Stimulated activated naive CD4-positive, alpha-beta T cell (primary cell): ENCODE results near the gene NPY4R.
"Not testable (repeated sequence)": the region's sequence is repeated elsewhere in the genome, so short reads cannot be mapped to it uniquely, and the experiment has no call there.

ENCODE experiments used
- DNase-seq, 6 experiments: peaks; one replicate each; lab custom pipeline; 2025; lab: John Stamatoyannopoulos, UW

NPY4R gene

GRCh38 chr10:46465765-46466164, at the start of gene NPY4R:
Gene NPY4R, minus strand, starts transcription at chr10:46465958. Its CDS starts 3,323 bp downstream, at chr10:46462635.
- not testable (repeated sequence) for DNase-seq

DNA sequence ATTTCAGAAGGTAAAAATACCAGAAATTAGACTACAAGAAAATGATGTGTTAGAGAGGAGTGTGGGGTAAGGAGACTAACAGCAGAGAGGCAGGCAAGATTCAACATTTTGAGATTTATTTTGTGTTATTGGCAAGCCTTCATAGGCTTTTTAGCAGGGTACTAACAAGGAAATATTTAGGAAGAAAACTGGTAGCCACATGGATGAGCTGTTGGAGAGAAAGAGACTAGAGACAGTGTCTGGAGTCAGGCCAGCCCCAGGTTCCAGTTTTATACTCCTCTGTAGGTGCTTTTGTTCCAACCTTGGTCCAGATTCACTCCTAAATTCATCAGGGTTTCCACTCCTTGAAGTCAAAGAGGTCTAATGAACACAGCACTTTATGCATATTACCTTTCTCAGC, 49.6 kb upstream of the NPY4R start:
- DNase-seq: no peak

DNA sequence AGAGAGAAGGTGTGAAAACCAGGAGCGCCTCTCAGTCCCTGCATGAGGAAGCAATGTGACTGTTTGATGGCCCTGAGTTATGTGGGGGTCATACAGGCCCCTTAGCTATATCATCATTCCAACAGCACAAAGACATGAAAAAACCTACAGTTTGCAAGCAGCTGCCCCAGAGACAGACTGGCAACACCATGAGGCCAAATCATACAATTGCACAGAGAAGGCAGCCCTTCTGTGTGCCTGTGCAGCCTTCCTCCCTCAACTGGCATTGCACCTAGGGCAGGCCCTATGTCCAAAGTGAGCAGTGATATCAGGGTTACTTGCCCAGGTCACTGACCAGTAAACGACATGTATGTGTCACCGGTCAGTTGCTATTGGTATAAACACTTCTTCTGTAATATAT, 49.1 kb upstream of the NPY4R start:
- DNase-seq: no peak

GRCh38 chr10:46514431-46514861, 48.7 kb upstream of the NPY4R start:
- DNase-seq: no peak

GRCh38 chr10:46513333-46513732, 47.6 kb upstream of the NPY4R start:
- DNase-seq: not testable (repeated sequence)

DNA sequence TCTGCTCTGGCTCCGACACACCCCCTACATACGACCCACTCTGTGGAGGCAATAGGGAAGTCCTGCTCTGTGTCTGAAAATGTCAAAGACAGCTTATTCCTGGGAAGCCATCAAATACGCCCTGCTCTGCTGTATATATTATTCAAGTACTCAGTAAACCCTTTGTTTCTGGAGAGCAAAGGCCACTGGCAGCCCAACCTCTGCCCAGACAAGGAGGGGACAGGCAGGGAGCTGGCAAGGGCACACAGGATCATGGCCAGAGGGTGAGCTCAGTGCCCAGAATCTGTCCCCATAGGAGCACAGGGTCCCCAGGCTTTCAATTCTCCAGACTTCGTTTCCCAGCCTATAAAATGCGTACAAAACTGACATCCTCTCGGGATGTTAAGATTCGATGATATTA, 47.0 kb upstream of the NPY4R start:
- not testable (repeated sequence) for DNase-seq

DNA sequence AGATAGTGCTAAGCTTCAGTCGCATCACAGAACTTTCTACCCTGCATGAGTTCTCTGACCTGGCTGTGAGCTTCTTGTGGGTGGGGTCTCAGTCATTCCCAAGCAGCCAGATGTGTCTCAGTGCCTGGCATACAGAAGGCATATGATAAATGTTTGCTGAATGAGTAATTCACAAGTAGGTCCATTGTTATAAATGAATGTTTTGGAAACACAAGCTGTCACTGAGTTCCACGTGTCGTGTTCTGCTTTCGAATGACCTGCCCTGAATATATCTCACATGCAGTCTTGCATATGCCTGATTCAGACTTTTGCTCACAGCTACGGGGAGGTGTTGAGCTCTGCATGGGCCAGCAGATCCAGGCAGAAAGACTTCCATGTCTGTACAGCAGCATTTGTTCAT, 46.2 kb upstream of the NPY4R start:
- DNase-seq: not testable (repeated sequence)

GRCh38 chr10:46499990-46500389, 34.2 kb upstream of the NPY4R start:
- not testable (repeated sequence) for DNase-seq

GRCh38 chr10:46498985-46499703, 33.4 kb upstream of the NPY4R start:
- not testable (repeated sequence) for DNase-seq

DNA sequence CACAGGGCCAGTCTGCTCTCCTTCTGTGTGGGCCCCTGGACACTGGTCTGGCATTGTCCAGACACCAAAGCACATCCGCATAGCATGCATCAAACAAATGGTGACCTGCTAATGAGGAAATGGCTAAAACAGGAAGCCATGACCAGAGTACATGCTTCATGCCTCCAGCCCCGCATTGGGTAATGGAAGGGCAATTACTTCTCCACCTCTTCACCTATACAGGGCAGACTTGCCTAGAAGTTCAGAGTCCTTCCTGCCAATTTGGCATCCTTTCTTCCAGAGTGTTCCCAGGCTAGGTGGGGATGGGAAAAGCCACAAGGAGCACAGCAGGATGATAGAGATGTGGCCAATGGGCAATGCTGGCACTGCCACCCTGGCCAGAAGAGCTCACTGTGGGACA, 32.1 kb upstream of the NPY4R start:
- DNase-seq: not testable (repeated sequence)

GRCh38 chr10:46497401-46497800, 31.6 kb upstream of the NPY4R start:
- DNase-seq: not testable (repeated sequence)

DNA sequence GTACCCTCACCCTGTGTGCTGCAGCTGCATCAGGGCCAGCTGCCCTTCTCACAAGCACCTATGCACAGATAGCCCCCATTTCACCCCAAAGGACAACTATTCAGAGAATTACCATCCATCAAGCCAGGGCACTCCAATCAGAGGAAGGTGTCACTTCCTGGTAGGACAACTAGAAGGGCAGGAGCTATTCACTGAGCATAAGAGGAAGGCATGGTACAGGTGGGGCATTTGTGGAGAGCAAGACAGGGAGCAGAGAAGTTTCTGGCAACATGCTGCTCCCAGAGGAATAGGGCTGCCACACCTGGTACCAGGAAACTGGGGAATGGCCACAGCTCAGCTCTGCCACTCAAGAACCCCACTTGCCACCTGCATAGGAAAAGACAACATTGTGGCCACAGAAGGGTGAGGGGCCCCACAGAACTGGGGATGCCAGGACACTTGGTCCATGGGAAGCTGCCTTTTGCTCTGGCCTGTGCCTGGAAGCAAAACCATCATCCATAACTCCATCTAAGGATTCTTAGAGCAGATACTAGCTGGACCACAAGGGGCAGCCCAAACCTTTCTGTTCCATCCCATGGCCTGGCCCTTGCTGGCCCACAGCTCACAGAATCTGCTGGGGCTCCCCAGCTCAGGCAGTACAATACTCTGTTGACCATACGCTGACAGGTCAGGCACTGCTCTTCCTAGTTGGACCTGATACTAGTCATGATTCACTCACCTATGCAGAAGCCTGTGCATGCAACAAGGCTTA, 25.8 kb upstream of the NPY4R start:
- DNase-seq: not testable (repeated sequence)

DNA sequence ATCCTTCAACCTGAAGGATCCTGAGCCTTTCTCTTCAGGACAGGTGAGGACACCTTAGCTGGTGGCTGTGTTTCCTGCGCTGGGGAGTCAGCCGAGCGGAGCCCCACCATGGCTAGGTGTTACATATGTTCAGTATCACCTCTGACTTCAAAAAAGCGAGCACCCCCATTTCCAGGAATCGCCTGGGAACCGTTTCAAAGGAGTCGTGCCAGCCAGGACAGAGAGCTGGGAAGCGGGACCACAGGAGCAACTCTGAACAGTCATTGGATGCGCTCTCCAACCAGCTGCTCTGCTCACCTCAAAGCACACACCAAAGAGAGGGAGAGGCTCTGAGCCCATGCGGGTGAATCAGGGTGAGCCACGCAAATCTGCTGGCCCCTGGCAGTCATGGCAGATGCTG, 24.5 kb upstream of the NPY4R start:
- not testable (repeated sequence) for DNase-seq

GRCh38 chr10:46486459-46486858, 20.7 kb upstream of the NPY4R start:
- DNase-seq: not testable (repeated sequence)

DNA sequence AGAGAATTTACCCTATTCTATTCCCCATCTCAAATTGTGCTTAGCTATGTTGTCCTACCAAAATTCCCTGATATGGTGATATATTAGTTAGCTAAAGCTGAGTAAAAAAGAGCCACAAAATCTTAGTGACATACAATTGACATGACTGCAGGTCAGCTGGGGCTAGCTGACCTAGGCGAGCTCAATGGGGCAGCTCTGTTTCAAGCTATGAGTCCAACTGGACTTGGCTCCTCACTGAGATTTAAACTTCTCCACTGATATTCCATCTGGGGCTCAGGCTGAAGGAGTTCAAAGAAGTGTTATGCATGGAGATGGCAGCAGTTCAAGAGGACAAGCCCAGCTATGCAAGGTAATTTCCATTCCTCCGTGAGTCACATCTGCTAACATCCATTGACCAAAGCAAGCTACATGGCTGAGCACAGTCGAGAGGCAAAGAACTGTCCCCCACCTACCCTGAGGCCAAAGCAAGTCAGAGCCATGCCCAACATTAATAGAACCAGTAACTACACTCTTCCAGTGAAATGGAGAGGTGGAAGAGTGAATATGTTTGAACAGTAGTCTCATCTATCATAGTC, 9.1 kb upstream of the NPY4R start:
- DNase-seq: not testable (repeated sequence)

GRCh38 chr10:46473758-46474157, 8.0 kb upstream of the NPY4R start:
- not testable (repeated sequence) for DNase-seq

DNA sequence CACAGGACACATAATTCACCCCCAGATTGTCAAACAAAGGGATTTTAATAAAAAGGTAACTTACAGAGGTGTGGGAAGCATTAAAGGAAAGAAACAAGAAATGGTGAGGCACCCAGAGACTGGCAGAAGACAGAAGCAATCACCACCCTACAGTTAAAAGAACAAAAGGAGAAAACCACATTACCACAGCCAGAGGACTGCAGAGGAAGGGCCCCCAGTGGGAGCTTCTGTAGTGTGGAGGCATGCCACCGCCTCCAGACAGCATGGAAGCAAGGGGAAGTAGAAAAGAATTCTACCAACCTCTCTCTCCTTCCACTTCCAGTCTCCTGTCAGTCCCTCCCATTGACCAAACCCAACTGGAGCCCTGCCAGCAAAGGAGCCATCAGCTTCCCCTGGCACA, 4.4 kb upstream of the NPY4R start:
- not testable (repeated sequence) for DNase-seq

- not testable (repeated sequence) for DNase-seq
Measured at GRCh38 chr10:46468119-46468809, 2.5 kb upstream of the NPY4R start.

DNA sequence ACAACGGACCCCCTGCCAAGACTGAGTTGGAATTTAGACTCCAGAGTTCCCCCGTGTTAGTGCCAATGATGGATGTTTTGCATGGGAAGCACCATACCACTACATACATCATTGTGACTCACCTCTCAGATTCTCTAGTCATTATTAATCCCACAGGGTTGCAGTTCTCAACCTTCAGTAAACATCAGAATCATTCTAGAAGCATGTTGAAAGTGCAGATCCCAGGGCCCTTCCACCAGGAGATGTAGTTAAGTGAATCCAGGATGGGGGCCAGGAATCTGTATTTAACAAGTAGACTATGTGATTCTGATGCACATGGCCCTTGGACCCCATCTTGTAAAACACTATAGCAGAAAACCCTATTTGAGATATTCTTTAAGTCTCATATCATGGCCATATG, 2.1 kb downstream of the NPY4R start:
- not testable (repeated sequence) for DNase-seq

DNA sequence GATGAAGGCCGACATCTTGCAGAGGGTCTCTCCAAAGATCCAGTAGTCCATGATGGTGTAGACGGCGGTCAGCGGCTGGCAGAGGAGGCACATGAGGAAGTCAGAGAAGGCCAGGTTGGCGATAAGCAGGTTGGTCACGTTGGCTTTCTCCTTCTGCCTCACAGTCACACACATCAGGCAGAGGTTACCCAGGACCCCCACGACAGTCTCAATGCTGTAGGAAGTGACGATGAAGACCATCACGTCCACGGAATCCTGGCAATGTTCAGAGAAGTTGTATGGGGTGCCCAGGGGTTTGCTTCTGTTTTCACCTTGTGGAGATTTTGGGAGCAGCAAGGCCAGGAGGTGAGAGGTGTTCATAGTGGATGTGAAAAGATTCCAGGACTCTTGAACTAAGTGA, 3.5 kb downstream of the NPY4R start:
- not testable (repeated sequence) for DNase-seq

DNA sequence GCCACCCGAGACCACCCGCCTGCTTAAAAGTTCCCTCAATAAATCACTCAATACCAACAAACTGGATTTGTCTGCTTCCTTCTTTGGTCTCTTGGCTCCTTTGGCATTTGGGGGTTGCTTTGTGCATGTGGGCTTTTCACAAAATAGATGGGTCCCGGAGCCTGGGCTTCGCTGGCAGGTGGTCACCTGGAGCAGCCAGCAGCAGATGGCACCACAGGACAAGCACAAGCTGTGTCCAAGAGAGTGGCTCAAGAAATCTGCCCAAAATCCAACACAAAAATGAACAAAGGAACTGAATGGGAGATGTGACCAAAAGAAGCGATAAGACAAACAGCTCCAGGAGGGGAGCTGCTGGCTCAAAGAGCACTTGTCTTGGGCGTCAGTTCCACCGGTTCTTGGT, 6.2 kb downstream of the NPY4R start:
- not testable (repeated sequence) for DNase-seq

DNA sequence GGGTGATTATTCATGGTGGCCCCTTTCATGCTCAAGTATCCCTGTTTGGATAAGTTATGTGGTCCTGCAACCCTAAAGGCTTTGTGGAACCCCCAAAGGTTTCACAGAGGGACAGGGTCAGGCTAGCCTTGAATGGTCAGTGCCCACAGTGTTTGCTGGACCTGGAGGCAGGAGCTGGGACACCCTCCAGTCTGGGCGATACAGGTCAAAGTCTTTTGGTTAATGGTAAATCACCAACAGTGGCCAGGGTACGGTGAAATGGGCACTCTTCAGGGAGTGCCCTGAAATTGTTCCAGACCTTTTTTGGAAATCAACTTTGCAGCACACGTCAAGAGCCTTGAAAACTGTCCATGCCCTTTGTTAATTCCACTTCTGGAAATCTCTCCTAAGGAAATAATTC, 8.7 kb downstream of the NPY4R start:
- not testable (repeated sequence) for DNase-seq
